ENCODE results near the gene VRK1.

GRCh38 chr14:96902004-96902403, 104.8 kb downstream of the VRK1 start:
- TF ChIP-seq POLR2A (IDR thresholded peaks at IDR 0.05; ENCODE audit: low read length): no peak
- no peak for TF ChIP-seq GATA1 (IDR thresholded peaks at IDR 0.05; ENCODE audit: low read depth, low read length)

Data from erythroblast (primary cell).